Activated CD4-positive, alpha-beta T cell treated with anti-CD3 and anti-CD28 coated beads, Interleukin-2, Interleukin-6, amounts not matched to agents 100 ng/mL and 50 ng/mL, durations not matched to agents 16 hours and 8 hours (primary cell): Measurements from ENCODE around the gene CWF19L2.
"Not testable (repeated sequence)": the region's sequence is repeated elsewhere in the genome, so short reads cannot be mapped to it uniquely, and the experiment has no call there.

ENCODE experiments used
- DNase-seq: peaks from one replicate; pipeline ENCODE4 v3.0.0-alpha.2; 2020

Gene CWF19L2

GRCh38 chr11:107430525-107430924, 27.1 kb downstream of the CWF19L2 start:
- no peak for DNase-seq

- no peak for DNase-seq
Observed at GRCh38 chr11:107427569-107428180, 29.9 kb downstream of the CWF19L2 start.

DNA sequence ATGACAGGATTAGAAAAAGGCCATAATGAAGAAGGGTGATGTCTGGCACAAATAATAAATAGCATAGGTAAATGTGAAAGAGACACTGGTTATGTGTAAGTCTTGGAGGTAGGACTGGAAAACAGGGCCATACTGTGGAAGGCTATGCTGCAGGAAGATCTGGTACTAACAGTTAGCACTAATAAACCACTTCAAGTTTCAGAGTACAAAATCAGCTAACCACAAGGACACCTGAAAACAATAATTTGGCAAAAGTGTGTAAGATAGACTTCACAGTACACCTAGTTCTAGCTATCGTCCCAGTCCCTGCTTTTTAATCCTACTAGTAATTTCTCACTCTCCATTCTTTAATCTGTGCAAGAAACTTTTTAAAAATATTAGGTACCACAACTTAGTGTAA, 44.3 kb downstream of the CWF19L2 start:
- DNase-seq = no peak

GRCh38 chr11:107408762-107409211, 48.8 kb downstream of the CWF19L2 start:
- DNase-seq = no peak

DNA sequence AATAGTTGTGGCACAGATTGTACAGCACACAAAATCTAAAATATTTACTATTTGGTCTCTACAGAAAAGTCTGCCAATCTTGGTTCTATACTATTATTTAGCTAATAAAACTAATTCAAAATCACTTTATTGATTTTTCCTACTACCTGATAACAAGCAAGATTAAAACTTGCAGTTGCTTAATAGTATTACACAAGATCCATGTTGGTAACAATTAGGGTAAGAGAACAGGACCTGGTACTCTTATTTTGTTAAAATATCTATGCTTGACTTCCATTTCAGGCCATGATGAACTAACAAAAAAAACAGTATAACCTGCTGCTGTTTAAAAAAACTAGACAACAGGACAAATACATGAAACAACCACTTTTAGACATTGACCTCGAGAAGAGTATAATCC, 52.4 kb downstream of the CWF19L2 start:
- no peak for DNase-seq

- DNase-seq = not testable (repeated sequence)
Observed at GRCh38 chr11:107401131-107401530, 56.5 kb downstream of the CWF19L2 start.

DNA sequence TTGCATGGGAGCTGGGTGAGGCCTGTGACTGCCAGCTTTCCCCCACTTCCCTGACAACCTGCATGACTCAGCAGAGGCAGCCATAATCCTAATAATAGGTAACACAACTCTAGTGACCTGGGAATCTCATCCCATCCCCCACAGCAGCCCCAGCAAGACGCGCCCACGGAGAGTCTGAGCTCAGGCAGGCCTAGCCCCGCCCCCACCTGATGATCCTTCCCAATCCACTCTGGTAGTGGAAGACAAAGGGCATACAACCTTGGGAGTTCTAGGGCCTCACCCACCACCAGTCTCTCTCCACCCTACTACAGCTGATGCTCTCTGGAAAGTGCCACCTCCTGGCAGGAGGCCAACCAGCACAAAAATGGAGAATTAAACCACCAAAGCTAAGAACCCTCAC, 60.3 kb downstream of the CWF19L2 start:
- DNase-seq = no peak

GRCh38 chr11:107392611-107393010, 65.0 kb downstream of the CWF19L2 start:
- DNase-seq = no peak

DNA sequence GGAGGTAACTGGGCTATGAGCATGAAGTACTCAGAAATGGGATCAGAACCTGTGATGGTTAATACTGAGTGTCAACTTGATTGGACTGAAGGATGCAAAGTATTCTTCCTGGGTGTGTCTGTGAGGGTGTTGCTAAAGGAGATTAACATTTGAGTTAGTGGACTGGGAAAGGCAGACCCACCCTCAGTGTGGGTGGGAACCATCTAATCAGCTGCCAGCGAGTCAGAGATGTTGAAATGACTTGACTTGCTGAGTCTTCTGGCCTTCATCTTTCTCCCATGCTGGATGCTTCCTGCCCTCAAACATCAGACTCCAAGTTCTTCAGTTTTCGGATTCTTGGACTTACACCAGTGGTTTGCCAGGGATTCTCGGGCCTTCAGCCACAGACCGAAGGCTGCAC, 66.9 kb downstream of the CWF19L2 start:
- DNase-seq = not testable (repeated sequence)

- no peak for DNase-seq
Observed at GRCh38 chr11:107387666-107388065, 70.0 kb downstream of the CWF19L2 start.

GRCh38 chr11:107385361-107385981, 72.2 kb downstream of the CWF19L2 start:
- DNase-seq = no peak

DNA sequence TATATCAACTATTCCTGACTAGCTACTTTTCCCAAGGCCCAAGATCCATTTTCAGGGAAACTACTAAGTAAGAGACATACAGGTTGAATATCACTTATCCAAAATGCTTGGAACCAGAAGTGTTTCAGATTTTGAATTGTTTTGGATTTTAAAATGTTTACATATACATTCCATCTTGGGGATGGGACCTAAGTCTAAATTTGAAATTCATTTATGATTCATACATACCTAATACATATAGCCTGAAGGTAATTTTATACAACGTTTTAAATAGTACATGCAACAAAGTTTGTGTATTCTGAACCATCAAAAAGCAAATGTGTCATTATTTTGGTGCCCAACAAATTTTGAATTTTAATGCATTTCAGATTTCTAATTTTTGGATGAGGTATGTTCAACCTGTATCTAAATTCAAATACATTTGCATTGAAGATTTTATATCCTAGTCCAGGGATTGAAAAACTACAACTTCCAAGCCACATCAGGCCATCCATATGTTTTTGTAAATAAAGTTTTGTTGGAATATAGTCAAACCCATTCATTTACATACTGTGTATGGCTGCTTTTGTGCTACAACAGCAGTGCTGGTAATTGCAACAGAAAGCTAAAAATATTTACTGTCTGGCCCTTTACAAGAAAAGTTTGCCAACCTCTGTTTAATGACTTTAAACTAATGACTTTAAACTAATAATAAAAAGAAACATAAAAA, 73.3 kb downstream of the CWF19L2 start:
- no peak for DNase-seq

DNA sequence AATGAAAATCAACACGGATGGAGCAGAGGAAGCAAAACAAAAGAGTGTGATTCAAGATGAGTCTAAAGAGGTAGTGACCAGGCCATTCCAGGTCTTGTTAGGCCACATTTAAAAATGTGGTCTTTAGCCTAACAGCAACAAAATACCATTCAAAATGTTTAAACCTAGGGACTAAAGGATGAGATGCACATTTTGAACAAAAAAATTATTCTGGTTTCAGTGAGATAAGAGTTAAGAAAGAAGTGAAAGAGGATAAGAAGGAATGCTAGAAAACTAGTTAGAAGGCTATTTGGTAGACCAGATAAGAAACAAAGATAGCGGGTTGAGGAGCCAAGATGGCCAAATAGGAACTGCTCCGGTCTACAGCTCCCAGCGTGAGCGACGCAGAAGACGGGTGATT, 85.2 kb downstream of the CWF19L2 start:
- no peak for DNase-seq

GRCh38 chr11:107370390-107370789, 87.2 kb downstream of the CWF19L2 start:
- DNase-seq = no peak

GRCh38 chr11:107359701-107360100, 97.9 kb downstream of the CWF19L2 start:
- DNase-seq = no peak

DNA sequence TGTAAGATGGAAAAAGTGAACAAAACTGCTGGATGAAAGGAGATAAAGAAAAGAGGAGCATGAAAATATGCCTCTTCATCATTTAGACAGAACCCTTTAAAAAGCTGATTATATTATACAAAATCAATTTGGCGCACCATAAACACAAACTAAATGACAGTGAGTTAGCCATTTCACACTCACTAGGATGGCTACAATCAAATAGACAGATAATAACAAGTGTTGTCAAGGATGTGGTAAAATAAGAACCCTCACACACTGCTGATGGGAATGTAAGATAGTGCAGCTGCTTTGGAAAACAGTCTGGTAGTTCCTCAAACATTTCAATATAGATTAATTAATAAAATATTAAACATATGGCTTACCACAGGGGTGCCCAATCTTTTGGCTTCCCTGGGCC, 99.7 kb downstream of the CWF19L2 start:
- no peak for DNase-seq

- peak; percentile 3 for DNase-seq
Observed at GRCh38 chr11:107354780-107355179, 102.8 kb downstream of the CWF19L2 start.

DNA sequence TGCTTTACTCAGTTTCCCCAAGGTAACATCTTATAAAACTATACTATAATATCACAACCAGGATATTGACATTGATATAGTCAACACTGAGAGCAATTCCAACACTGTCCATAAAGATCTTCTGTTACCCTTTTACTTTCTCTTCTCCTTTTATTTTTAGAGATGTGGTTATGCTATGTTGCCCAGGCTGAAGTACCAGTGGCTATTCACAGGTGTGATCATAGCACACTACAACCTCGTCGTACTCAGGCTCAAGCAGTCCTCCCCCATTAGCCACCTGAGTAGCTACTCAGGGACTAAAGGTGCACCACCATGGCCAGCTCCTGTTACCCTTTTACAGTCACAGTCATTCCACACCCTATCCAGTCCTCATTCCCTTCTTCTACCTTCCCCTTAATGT, 119.7 kb downstream of the CWF19L2 start:
- no peak for DNase-seq

- DNase-seq = no peak
Observed at GRCh38 chr11:107331728-107332127, 125.9 kb downstream of the CWF19L2 start.

DNA sequence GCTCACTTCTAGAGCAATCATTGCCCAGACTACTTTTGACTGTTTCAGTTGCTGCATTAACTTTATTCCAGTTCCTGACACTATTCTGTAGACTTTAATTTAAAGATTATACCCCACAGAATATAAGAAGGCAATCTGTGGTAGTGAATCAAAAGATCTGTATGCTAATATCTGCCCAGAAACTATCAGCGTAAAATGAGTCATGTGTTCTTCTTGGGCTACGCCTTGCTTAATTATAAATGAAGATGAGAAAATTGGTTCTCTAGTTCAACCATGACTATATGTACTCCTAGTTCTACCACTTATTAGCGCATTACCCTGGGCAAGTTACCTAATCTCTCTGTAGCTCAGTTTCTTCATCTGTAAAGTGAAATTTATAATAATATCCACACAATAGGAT, 128.5 kb downstream of the CWF19L2 start:
- no peak for DNase-seq

DNA sequence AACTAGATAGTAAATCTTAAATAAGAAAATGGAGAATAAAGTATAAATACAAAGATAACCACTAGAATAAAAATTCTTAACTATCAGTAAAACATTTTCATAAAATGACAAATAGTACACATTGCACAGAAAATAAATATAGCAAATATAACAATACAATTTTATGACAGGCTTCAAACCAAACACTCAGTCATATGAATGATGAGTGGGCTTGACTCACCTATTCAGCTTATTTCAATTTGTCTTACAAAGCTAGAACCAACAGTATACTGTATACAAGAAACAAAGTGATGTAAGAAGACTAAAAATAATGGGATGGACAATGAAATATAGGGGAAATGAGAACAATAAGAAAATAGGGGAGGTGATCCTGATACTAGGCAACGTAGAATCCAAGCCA, 141.2 kb downstream of the CWF19L2 start:
- DNase-seq = no peak

DNA sequence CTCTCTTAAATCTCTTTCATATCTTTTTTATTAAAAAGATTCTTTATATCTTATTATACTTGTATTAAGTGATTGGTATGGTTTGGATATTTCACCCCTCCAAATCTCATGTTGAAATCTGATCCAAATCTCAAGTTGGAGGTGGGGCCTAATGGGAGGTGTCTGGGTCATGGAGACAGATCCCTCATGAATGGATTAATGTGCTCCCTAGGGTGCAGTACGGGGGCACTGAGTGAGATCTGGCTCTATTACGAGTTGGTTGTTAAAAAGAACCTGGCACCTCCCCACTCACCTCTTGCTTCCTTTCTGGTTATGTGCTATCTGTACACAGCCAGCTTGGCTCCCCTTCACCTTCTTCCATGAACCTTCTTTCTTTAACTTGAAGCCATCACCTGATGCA, 149.6 kb downstream of the CWF19L2 start:
- DNase-seq = no peak

DNA sequence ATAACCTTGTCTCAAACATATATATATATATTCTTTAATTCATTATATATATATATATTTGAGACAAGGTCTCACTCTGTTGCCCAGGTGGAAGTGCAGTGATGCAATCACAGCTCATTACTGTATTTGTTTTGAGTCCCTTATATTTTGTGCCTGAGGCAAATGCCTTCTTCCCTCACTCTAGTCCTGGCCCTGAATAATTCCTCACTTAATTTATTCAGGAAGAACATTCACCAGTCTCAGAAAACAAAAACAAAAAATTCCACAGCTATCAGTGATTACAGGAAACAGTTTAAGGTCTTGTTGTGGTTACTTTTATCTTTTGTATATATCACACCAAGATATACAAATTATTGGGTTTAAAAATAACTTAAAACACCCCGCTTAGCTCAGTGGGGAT, 155.7 kb downstream of the CWF19L2 start:
- no peak for DNase-seq

DNA sequence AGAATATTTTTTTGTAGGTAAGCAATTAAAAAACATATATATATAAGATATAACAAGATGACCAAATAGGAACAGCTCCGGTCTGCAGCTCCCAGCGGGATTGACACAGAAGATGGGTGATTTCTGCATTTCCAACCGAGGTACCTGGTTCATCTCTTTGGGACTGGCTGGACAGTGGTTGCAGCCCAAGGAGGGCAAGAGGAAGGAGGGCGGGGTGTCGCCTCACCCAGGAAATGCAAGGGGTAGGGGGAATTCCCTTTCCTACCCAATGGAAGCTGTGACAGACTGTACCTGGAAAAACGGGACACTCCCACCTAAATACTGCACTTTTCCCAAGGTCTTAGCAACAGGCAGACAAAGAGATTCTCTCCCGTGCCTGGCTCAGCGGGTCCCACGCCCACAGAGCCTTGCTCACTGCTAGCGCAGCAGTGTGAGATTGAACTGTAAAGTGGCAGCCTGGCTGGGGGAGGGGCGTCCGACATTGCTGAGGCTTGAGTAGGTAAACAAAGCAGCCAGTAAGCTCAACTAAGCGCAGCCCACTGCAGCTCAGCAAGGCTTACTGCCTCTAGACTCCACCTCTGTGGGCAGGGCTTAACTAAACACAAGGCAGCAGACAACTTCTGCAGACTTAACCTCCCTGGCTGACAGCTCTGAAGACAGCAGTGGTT, 163.8 kb downstream of the CWF19L2 start:
- DNase-seq = no peak
